ENCODE data around the gene SH3BP5L.

GRCh38 chr1:248825136-248825535 lies 579 bp downstream of the SH3BP5L start:
- TF ChIP-seq CTCF (IDR thresholded peaks at IDR 0.05) (no peak), POLR2A (IDR thresholded peaks at IDR 0.05) (no peak)
